HG03342 (cell line): ENCODE results near the gene FAM83F.
"Not testable (repeated sequence)": the region's sequence is repeated elsewhere in the genome, so short reads cannot be mapped to it uniquely, and the experiment has no call there.

Experiments used
- ATAC-seq: cut with Tn5 transposase; IDR thresholded peaks from one replicate; pipeline ENCODE4 v1.9.1; 2021; ENCODE audit warnings: mild to moderate bottlenecking, moderate library complexity; ENCODE audit not compliant: unreplicated experiment

Gene FAM83F

GRCh38 chr22:40009951-40010671 lies 15.4 kb downstream of the FAM83F start:
- no peak for ATAC-seq

- ATAC-seq: no peak
Measured at GRCh38 chr22:40010746-40011145, 16.0 kb downstream of the FAM83F start.

- no peak for ATAC-seq
Measured at GRCh38 chr22:40014667-40015248, 20.0 kb downstream of the FAM83F start.

- no peak for ATAC-seq
Measured at GRCh38 chr22:40015358-40015976, 20.7 kb downstream of the FAM83F start.

- ATAC-seq: no peak
Measured at GRCh38 chr22:40018051-40018450, 23.3 kb downstream of the FAM83F start.

DNA sequence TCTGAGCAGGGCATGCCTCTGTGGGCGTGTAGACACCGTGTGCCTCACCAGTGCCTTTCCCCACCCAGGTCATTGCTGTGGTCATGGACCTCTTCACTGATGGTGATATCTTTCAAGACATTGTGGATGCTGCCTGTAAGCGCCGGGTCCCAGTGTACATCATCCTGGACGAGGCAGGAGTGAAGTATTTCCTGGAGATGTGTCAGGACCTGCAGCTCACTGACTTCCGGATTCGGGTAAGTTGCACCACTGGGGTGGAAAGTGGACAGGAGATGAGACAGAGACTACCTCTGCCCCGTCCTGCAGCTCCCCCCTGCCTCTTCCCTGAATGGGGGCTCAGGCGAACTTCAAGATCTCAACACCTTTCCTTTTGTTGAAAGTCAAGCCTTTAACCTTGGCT lies 24.3 kb downstream of the FAM83F start:
- no peak for ATAC-seq

- ATAC-seq: no peak
Measured at GRCh38 chr22:40020956-40021355, 26.2 kb downstream of the FAM83F start.

DNA sequence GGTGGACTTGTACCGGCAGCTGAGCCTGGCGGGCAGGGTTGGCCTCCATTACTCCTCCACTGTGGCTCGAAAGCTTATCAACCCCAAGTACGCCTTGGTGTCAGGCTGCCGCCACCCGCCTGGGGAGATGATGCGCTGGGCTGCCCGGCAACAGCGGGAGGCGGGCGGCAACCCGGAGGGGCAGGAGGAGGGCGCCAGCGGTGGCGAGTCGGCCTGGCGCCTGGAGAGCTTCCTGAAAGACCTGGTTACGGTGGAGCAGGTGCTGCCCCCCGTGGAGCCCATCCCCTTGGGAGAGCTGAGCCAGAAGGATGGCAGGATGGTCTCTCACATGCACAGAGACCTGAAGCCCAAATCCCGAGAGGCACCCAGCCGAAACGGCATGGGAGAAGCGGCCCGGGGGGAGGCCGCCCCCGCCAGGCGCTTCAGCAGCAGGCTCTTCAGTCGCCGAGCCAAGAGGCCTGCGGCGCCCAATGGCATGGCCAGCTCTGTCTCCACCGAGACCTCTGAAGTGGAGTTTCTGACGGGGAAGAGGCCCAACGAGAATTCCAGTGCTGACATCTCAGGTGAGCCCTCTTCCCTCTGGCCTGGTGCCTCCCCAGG lies 26.7 kb downstream of the FAM83F start:
- no peak for ATAC-seq

GRCh38 chr22:40022536-40023240 lies 27.9 kb downstream of the FAM83F start:
- ATAC-seq: no peak

- no peak for ATAC-seq
Measured at GRCh38 chr22:40023341-40023841, 28.6 kb downstream of the FAM83F start.

DNA sequence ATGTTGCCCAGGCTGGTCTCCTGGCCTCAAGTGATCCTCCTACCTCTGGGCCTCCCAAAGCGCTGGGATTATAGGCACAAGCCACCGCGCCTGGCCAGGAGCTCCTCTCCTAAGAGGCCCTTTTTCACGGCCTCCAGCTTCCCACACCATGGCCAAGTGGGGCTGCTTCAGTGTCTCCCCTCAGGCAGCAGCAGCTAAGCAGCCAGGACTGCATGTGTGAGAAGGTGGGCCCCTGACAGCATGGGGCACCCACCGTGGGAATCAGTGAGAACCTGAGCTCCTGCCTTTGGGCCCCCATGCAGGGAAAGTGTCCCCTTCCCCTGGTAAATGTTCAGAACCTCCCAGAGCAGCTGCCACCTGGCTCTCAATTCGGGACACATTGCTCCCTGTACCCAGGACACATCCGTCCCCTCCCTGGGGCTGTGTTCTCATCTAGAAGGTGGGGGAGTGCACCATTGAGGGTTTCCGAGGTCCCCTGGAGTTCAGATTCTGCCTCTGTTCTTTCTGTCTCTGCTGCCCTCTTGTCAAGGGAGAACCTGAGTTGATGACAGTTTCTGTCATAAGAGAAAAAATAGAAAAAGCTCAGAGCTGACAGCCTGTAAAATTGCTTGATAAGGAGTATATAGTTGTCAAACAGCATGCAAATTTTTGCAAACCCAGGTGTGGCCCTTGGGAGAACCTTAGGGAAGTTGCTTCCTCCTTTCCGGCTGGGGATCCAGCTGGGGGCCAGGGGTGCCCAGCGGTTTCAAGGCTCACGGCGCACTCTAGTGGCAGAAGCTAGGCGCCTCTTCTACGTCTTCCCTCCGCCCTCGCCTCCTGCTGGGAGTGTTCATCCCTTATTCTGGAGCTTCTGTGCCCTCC lies 29.7 kb downstream of the FAM83F start:
- no peak for ATAC-seq

GRCh38 chr22:40025062-40025379 lies 30.3 kb downstream of the FAM83F start:
- ATAC-seq: not testable (repeated sequence)

GRCh38 chr22:40025856-40026255 lies 31.1 kb downstream of the FAM83F start:
- ATAC-seq: no peak

GRCh38 chr22:40026641-40027040 lies 31.9 kb downstream of the FAM83F start:
- no peak for ATAC-seq

DNA sequence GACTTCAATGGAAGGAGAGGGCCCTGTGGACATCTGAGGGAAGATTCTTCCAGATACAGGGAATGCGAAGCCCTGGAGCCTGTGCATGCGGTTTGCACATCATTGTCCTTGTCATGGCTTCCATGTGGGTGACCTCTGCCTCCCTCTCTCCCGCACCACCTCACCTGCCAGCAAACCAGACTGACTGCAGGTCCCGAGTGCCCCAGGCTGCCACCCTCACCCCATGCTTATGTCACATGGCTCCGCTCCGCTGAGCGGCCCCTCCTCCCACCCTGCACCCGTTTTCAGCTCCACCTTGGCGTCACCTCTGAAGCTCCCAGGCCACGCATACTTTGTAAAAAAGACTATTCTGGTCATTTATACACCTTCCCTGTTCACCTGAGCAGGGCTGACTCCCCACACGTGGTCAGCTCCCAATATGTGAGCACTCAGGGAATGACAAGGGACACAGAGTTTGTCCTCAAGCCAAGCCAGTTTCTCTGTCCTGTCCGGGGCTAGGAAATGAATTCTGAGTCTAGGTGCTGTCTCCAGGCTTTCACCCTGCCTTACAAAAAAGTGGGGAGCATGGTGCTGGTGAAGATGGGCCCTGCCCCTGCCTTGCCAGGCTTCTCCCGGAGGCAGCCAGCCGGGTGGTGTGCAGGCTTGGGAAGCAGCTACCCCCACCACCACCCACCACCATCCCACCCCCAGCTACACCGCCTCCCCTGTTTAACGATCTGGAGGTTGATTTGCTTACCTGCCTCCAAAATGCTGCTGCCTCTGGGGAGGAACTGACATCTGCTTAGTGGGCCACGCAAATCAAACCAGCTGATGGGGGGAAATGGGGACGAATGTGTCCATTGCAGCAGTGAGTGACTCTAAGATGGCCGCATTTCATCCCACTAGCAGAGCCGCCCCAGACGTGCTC lies 32.7 kb downstream of the FAM83F start:
- no peak for ATAC-seq

GRCh38 chr22:40028098-40028425 lies 33.3 kb downstream of the FAM83F start:
- no peak for ATAC-seq

DNA sequence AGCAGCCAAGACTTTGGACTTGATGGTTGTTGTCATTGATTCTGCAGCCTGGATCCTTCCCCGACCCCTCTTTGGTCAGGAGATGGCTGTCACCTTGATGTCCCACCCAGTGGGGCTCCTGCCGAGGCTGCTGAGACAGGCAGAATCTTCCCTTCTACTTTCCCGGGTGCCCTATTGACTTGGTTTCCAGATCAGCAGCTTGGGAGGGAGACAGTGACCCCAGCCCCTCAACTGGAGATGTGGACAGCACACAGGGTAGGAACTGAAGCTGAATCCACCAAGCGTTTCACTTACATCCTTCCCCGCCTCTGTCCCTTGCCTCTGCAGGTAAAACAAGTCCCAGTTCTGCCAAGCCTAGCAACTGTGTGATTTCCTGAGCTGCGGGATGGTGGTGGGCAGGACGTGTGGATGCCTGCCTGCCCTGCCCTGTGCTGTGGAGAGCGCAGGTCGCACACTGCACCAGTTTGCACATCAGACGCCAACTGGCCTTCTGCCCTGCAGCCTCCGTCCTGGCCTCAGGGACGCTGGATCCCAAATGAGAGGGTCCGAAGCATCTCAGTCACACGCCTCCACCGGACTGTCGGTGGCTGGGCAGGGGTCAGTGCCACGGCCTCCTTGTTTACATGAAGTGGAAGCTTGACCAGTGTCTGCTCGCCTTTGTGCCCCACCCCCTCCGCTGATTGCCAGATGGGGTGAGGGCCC lies 34.6 kb downstream of the FAM83F start:
- no peak for ATAC-seq

- ATAC-seq: no peak
Measured at GRCh38 chr22:40030026-40030757, 35.4 kb downstream of the FAM83F start.
